Activated CD4-positive, alpha-beta T cell treated with anti-CD3 and anti-CD28 coated beads, Interleukin-10, Interleukin-2, amounts not matched to agents 100 ng/mL and 50 ng/mL, durations not matched to agents 16 hours and 8 hours (primary cell): ENCODE data around the gene MCM5.

Experiments
- DNase-seq: peaks from one replicate; pipeline ENCODE4 v3.0.0-alpha.2; 2020

The MCM5 gene

DNA sequence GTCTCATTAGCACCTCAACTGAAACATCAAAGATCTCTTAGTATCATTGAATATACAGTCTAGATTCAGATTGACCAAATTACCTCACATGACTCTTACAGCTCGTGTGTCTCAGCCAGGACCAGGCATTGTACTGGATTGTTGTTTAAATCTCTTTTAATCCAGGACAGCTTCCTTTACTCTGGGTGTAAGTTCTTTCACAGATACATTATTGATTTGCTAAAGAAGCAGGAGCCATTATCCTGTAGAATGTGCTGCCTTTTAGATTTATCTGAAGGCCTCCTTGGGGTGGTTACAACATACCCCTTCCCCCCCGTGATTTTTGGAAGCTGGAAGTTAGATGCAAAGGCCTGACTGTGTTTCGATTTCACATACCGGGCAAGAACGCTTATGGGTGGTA lies 4.2 kb downstream of the MCM5 start:
- no peak for DNase-seq

DNA sequence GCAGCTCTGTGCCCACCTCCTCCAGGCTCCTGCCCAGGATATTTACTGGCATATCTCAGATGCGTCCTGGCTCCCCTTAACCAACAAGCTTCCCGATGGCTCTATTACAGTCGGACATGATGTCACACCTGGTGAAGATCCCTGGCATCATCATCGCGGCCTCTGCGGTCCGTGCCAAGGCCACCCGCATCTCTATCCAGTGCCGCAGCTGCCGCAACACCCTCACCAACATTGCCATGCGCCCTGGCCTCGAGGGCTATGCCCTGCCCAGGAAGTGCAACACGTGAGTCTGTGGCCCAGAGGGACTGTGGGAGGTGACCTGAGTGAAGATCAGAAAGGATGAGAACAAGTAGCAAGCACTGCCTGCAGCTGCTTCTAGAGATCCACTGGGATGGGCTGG lies 6.5 kb downstream of the MCM5 start:
- DNase-seq = no peak

DNA sequence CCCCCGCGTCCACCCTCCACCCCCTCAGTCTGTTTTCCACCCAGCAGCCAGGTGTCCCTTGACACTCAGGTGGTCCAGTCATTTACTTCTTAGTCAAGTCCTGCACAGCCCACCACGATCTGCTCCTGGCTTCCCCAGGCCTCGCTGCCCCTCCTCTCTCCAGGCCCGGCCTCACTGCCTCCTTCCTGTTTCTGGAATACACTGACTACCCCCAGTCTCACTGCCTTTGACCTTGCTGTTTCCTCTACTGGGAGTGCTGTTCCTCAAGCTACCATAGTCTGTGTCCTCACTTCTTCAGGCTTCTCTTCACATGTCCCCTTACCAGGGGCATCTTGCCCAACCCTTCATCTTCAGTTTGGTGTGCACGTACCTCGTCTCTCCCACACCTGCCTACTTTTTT lies 7.4 kb downstream of the MCM5 start:
- no peak for DNase-seq

DNA sequence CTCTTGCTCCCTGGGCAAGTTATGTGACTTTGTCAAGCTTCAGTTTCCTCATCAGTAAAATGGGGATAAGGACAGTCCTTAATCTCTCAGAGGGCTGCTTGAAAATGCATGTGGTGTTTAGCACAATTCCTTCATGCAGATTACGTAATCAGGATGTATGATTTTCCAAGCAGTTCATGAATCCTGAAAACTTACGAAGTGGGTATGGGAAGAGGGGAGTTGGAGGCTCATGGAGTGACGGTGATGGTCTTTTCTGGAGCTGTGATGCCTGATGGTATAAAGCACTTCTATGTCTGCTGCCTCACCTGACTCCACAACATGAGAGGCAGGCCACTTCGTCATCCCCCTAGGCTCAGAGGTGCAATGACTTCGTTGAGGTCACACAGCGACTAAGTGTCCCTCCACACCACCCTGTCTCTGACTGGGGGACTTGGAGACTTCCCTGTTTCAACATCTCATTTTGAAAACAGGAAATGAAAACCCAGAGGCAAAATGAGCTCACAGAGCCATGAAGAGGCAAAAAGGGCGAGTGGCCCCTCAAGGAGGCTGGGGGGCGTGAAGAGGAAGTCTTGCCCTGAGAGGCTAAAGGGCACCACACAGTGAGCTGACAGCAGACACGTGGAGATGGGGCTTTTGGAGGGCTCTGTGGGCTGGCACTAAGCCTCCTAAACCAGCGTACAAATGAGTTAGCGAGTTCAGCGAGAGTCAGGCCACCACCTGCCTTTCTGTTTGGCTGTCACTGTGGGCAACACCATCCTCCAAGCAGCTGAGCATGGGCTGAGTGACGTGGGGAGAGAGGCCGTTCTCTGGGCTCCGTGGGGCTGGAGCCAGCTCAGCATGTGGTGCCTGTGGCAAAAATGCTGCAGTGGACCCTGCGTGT lies 10.1 kb downstream of the MCM5 start:
- DNase-seq = no peak

DNA sequence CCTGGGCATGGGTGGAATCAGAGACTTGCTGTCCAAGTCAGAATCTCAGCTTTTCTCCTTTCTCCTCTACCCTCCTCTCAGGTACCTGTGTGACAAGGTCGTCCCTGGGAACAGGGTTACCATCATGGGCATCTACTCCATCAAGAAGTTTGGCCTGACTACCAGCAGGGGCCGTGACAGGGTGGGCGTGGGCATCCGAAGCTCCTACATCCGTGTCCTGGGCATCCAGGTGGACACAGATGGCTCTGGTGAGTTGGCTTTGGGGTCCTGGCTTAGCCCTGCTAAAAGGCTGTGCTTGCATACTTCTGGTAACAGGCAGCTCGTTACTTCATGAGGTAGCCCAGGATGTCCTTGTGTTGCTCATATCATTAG lies 10.7 kb downstream of the MCM5 start:
- no peak for DNase-seq

DNA sequence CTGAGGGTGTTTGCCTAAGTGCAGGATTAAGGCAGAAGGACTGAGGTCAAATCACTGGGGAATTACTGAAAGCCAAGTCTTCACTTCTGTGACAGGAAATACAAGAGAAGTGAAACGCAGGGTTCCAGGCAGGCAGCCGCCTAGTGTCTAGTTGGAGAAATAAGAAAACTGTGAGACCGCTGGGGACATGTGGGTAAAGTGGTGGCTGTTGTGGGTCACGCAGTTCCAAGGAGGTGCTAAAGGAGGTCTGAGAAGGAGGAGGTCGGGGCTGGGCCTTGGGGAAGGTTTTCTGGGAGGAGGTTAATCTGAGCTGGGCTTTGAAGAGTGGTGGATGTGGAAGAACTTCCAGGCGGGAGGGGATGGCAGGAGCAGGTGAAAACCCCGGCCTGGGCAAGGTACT lies 11.2 kb downstream of the MCM5 start:
- no peak for DNase-seq

DNA sequence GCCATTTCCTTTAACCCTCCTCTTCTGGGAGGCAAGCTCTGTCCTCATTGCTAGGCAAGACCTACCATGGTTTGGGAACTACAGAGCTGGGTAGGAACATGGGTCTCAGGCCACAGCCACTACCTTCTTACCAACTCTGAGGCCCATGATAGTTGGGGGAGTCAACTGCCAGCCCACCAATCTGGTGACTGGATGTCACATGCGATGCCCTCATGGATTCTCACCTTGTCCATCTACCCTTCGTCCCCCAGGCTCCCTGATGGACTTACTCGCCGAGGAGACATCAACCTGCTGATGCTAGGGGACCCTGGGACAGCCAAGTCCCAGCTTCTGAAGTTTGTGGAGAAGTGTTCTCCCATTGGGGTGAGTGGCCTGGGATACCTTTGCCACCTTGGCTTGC lies 13.7 kb downstream of the MCM5 start:
- DNase-seq = no peak

DNA sequence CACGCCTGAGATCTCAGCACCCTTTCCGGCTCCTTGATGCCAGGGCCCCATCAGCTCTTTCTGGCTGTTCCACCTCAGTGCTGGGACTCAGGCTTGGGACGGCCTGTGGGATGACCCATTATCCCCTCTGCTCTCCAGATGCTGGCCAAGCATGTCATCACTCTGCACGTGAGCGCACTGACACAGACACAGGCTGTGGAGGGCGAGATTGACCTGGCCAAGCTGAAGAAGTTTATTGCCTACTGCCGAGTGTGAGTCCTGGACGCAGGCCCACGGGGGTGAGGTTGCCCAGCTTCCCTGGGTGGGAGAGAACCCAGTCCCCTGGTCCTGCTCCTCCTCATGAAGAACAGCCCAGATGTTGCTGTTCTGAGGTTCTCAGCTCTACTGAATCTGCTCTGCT lies 17.7 kb downstream of the MCM5 start:
- DNase-seq = no peak

DNA sequence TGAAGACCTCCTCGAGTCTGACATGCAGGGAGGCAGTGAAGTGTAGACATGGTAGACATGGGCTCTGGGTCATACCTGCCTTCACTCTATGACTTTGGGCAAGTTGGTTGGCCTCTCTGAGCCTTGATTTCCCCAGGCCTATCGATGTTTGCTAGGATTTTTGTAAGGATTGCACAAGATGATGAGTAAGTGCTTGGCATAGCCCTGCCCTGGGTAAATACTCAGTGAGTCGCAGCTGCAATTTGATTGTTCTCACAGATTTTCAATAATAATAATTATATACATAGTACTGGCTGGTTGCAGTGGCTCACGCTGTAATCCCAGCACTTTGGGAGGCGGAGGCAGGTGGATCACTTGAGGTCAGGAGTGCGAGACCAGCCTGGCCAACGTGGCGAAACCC lies 18.1 kb downstream of the MCM5 start:
- DNase-seq = no peak

DNA sequence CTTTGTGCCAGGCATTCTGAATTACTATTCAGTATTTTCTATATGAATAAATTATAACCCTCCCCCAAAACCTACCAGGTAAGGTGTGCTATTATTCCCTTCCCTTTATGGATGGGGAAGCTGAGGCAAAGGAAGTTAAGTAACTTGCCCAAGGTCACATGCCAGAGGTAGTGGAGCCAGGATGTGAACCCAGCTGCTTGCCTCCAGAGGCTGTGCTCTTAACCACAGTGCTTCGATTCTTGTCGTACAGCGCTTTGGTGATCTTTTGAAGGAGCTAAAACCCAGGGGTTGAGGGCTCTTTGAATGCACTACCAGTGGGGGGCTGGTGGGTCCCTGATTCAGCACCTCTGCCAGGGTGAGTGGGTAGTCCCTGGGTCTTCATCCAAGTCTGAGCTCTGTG lies 18.8 kb downstream of the MCM5 start:
- no peak for DNase-seq

DNA sequence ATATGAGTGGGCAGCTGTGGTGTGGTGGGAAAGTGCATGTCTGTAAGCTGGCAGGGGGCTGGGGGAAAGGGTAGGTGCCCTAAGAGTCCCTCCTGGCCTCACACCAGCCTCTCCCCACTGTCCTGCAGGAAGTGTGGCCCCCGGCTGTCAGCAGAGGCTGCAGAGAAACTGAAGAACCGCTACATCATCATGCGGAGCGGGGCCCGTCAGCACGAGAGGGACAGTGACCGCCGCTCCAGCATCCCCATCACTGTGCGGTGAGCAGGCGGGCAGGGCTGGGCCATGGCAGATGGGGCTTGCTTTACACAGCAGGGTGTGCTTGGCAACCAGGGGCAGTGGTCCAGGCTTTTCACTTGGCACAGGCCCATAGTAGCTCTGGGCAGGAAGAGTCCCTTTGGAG lies 19.8 kb downstream of the MCM5 start:
- DNase-seq = no peak

DNA sequence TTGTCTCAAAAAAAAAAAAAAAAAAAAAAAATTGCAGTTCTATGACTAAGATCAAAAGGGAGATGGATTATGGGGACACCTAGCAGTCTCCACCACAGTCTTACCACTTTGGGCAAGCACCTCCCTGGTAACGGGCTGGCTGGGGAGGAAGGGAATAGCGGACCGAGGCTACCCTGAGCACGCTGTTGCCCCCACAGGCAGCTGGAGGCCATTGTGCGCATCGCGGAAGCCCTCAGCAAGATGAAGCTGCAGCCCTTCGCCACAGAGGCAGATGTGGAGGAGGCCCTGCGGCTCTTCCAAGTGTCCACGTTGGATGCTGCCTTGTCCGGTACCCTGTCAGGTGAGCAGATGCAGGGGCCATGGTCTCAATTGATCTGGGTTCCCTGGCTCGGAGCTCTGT lies 21.2 kb downstream of the MCM5 start:
- DNase-seq = no peak

DNA sequence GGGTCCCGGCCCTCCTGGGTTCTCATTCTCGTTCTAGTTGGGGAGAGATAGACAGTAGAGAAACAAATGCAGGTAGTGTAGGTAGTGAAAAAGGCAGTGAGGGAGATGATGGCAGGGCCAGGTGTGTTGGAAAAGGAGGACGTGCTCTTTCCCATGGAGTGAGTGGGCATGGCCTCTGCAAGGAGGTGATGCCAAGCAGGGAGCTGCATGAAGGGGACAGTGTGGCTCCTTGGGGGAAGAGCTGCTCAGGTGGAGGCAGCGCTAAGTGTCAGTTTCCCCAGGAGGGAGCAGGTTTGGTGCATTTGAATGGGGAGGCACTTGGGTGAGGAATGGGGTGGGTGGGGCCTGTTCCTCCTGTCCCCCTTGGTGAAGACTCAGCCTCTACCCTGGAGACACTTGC lies 22.2 kb downstream of the MCM5 start:
- no peak for DNase-seq

DNA sequence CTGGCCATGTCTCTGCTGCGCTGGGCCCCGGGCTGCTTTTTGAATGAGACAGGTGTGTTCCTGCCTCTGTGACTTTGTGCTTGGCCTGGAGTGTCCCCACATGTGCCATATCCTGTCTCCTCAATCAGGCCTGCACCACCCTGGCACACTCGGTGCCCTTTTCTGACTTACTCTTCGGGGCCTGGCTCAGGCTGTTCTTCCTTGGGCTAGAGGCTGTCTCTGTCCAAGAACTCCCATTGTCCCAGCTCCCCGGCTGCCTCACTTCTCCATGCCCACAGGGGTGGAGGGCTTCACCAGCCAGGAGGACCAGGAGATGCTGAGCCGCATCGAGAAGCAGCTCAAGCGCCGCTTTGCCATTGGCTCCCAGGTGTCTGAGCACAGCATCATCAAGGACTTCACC lies 23.0 kb downstream of the MCM5 start:
- DNase-seq = no peak

DNA sequence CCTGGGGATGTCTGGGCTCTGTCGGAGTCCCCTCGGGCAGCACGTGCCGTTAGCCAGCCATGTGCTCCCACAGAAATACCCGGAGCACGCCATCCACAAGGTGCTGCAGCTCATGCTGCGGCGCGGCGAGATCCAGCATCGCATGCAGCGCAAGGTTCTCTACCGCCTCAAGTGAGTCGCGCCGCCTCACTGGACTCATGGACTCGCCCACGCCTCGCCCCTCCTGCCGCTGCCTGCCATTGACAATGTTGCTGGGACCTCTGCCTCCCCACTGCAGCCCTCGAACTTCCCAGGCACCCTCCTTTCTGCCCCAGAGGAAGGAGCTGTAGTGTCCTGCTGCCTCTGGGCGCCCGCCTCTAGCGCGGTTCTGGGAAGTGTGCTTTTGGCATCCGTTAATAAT lies 24.1 kb downstream of the MCM5 start:
- DNase-seq = no peak

DNA sequence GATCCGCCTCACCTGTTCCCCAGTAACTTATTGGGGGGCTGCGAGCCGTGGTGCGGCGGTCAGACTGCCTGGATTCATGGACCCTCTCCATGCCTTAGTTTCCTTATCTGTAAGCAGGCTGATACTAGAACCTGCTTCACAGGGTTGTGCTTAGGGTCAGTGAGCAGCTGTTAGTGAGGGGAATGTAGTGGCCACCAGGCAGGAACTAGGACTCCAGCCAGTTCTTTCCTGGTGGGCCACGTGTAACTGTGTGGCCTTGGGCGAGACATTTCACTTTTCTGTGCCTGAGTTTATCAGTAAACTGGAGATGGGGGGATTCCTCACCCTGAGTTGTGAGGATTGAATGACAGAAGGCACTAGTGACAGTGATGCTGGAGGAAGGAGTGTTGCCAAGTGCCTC lies 24.8 kb downstream of the MCM5 start:
- no peak for DNase-seq

DNA sequence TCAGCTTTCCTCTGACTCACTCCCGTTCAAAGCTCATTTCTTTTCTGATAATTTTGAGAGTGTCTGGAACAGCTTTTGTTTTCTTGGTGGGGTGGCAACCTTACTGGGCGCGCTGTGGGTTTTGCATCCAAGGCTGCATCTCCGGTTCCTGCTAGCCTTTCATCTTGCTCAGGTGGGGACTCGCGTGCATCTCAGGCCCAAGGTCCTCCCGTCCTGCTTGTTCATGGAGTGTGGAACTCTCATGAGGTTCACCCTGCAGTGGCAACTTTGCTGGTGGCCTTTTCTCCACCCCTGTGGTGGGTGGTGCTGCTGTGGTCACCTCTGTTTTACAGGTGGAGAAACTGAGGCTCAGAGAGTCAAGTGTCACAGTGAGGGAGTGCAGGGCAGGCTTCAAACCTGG lies 25.6 kb downstream of the MCM5 start:
- no peak for DNase-seq

DNA sequence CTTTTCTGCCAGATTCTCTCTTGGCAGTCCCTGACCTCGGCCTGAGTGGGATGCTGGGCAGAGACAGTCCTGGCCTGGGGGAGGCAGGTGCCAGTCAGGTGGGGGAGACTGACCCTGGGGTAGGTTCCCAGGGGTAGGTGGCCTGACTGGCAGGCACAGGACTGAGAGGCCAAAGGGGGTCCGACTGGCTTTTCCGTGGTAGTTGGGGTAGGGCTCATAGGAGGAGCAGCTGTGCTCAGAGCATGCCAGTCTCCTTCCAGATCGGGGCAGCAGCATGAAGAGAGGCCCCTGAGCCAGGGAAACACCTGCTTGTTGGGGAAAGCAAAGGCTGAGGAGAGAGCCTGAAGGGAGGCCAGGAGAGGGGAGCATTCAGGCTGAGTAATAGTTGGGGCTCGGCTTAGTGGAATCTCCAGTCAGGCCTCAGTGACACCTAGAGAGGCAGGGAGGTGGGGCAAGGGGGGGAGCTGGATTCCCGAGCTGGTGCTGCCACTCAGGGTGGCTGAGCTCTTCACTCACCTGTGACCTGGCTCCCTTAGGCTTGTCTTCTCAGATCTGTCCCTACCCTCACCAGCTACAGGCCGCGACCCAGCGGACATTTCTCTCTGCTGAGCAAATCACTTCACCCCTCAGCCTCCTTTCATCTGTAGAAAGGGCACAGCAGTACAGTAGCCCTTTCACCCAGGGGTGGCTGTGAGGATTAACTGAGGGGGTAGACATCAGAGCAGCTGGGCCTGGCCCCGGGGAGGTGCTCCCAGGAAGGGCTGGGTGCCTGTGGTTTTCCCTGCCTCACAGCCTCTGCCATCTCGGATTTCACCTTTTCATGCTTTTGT lies 26.2 kb downstream of the MCM5 start:
- no peak for DNase-seq

DNA sequence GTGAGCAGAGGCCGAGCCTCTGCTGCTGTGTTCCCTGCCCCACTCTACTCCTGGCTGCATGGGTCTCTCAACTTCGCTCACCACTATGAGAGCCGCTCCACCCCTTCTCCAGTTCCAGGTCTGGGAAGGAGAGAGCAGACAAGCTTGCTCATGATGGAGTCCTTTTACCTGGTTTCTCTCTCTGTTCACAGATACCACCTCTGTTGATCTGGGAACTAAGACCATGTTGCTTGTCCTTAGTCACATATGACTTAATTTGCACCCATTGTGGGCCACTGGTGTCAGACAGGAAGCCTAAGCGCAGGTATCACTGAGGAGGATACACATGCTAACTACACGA lies 26.8 kb downstream of the MCM5 start:
- no peak for DNase-seq

DNA sequence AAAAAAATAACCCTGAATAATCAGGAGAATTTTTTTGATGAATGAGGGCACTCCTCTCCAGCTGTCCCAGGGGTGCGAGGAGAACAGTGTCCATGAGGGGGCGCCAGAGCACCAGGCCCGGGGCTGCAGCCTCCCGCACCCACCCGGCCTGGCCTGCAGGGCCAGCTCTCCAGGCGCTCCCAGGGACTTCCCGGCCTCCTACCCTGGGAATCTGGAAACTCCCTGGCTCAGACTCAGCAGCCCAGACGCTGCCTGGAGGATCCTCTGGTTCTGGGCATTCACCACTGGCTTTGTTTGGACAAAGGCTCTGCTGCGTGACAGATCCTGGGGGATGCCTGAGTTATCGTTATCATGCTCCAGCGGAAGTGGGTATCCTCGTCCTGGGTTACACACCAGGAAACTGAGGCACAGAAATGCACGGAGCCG lies 31.0 kb downstream of the MCM5 start:
- DNase-seq = peak; percentile 62

DNA sequence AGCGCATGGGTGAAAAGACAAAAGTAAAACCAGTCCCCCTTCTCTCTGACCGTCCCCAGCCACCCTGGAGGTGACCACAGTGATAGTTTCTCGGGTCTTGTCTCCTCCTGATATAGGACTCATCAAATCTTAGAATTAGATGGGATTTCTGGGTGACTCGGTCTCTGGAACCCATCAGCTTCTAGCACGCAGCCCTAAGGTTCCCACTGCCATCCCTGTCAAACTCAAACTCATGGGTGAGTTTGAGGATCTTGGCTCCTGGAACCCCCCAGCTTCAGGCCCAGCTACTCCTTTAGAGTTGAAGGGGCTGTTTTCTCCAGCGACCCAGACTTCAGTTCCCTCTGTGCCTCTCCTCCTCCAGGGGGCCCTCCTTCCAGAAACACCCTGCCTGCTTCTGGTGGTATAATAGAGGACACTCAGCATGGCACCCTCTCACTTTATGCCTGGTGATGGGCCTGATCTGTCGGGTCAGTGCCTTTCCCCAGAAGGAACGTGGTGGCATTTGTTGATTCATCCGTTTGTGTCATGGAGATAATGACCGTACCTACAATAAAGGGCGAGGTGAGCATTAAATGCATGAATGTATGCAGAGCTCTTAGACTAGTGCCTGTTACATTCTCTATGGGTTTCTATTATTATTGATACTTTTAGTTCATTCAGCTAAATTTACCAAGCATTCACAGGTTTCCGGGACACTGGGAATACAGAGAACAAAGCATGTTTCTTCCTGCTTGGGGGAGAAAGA lies 31.7 kb downstream of the MCM5 start:
- no peak for DNase-seq

DNA sequence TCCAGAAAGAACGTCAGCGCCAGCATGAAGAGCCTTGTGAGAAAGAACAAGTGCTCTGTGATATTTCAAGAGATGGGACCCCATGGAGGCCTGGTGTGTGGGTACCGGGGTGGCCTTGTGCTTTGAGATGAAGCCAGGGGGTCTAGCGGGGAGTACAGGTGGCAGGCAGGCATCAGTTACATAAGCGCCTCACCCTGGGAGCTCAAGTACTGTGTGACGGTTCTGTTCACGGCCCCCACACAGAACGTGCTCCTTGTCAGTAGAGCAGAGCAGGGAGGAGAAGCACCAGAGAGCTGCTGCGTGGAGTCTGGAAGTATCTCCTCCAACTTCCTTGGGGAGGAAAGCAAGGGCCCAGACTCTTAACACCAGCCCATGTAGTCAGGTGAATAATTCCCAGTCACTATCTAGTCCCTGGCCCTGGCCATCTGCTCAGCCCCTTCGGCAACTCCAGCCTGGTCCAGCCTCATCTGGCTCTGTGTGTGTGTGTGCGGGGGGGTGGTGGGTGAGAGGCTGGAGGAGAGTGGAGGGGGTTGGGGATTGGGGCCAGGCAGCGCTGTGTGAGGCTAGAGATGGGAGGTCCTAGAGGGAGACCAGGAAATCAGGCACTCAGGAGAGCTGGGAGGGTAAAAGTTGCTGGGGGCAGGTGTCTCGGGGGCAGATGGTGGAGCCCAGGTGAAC lies 32.4 kb downstream of the MCM5 start:
- DNase-seq = no peak

DNA sequence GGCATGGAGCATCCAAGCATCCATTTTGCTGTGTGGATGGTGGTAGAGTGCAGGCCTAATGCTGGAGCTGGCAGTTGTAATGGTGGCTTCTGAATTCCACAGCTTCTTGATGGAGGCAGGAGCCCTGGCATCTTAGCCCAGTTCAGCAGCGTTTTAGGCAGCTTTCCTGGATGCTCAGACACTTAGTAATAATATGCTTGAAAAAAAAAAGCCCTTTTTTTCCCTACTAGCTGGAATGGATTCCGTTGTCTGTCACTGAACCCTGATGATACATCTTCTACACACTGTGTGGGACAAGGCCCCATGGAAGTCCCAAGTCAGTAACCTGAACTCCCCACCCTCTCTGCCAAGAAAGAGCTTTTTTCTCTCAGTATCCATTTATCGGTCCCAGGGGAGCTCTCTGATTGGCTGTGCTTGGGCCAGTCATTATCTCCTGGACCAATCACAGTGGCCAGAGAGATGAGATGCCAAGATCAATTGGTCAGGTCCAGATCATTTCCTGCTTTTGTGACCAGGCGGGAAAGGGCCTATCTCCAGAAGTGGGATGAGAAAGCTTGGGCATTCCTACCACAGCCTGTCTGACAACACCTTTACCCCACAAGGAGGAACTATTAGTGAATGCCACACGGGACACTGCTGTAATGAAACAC lies 34.2 kb downstream of the MCM5 start:
- DNase-seq = no peak
